ENCODE measurements around the gene TMTC1.
"Not testable (repeated sequence)": the region's sequence is repeated elsewhere in the genome, so short reads cannot be mapped to it uniquely, and the experiment has no call there.

DNA sequence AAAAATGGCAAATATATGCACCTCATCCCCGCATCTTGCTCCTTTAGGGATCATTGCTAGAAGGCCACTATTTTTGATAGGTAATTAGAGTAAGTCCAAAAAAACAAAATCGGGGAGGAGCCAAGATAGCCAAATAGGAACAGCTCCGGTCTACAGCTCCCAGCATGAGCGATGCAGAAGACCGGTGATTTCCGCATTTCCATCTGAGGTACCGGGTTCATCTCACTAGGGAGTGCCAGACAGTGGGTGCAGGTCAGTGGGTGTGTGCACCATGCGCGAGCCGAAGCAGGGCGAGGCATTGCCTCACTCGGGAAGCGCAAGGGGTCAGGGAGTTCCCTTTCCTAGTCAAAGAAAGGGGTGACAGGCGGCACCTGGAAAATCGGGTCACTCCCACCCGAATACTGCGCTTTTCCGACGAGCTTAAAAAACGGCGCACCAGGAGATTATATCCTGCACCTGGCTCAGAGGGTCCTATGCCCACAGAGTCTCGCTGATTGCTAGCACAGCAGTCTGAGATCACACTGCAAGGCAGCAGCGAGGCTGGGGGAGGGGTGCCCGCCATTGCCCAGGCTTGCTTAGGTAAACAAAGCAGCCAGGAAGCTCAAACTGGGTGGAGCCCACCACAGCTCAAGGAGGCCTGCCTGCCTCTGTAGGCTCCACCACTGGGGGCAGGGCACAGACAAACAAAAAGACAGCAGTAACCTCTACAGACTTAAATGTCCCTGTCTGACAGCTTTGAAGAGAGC lies 26.0 kb upstream of the TMTC1 start:
- TF ChIP-seq MCM3 (IDR thresholded peaks at IDR 0.05); ZNF239 (CRISPR knock-in tag; IDR thresholded peaks at IDR 0.05); MTA3 (IDR thresholded peaks at IDR 0.05; ENCODE audit: borderline replicate concordance); NRF1 (conservative IDR thresholded peaks at IDR 0.05 in 1 of 2, IDR thresholded peaks at IDR 0.05 in 1 of 2): not testable (repeated sequence)
- TF ChIP-seq, protein P1, sequence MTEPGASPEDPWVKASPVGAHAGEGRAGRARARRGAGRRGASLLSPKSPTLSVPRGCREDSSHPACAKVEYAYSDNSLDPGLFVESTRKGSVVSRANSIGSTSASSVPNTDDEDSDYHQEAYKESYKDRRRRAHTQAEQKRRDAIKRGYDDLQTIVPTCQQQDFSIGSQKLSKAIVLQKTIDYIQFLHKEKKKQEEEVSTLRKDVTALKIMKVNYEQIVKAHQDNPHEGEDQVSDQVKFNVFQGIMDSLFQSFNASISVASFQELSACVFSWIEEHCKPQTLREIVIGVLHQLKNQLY (CRISPR knock-in tag; conservative IDR thresholded peaks at IDR 0.05) = not testable (repeated sequence)
- TF ChIP-seq, protein P2, sequence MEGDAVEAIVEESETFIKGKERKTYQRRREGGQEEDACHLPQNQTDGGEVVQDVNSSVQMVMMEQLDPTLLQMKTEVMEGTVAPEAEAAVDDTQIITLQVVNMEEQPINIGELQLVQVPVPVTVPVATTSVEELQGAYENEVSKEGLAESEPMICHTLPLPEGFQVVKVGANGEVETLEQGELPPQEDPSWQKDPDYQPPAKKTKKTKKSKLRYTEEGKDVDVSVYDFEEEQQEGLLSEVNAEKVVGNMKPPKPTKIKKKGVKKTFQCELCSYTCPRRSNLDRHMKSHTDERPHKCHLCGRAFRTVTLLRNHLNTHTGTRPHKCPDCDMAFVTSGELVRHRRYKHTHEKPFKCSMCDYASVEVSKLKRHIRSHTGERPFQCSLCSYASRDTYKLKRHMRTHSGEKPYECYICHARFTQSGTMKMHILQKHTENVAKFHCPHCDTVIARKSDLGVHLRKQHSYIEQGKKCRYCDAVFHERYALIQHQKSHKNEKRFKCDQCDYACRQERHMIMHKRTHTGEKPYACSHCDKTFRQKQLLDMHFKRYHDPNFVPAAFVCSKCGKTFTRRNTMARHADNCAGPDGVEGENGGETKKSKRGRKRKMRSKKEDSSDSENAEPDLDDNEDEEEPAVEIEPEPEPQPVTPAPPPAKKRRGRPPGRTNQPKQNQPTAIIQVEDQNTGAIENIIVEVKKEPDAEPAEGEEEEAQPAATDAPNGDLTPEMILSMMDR (IDR thresholded peaks at IDR 0.05 in 2 of 3, conservative IDR thresholded peaks at IDR 0.05 in 1 of 3; ENCODE audit: insufficient read depth in 2 of 3, low read depth in 1 of 3, low read length in 3 of 3) = not testable (repeated sequence)

All from K562 (cell line).